Measurements from ENCODE around the gene ODF2L. TPM values are rescaled to one million over a fixed set of nuclear protein-coding genes. Genes with fewer than 3 reads are reported as not detected.
A peak's percentile ranks its signal among the peaks of the same experiment; 100 is the strongest.

ODF2L gene
- total and polyA plus RNA-seq, 9 of the 15 experiments (the other 6 are each of a cell fraction or from before 2014, with no cell fraction given), result 2.2 to 6.0 (median 4.7) TPM

DNA sequence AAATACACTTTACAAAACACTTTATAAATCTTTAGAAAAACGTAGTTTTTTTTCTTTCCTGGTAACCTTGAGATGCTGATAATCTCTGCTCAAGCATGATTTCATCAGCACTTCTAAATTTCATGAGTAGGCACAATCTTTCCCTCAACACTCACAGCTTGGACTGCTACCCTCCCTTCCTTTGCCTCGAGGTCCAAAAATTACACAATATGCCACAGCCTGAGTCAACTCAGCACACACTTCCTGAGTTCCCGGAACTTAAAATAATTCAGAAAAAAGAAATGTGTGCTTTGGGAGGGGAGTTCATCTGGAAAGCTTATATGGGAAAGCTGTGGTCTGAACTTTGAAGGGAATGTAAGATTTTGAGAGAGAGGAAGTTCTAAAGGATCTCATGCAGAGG is 33.7 kb upstream of the ODF2L start:
- ATAC-seq, result peak; percentile 82
- peak; percentile 16 for TF ChIP-seq MEIS2 (IDR thresholded peaks at IDR 0.05; ENCODE audit: partially characterized antibody)
- no peak for TF ChIP-seq FOXJ2 (tag; IDR thresholded peaks at IDR 0.05)
- no peak for TF ChIP-seq ZNF398 (CRISPR knock-in tag; IDR thresholded peaks at IDR 0.05)
- TF ChIP-seq COPS2 (conservative IDR thresholded peaks at IDR 0.05), result no peak
- TF ChIP-seq ARID1B (IDR thresholded peaks at IDR 0.05), result peak; percentile 56
- TF ChIP-seq MAFK (IDR thresholded peaks at IDR 0.05; ENCODE audit: low read length), result peak; percentile 71; the same call in 1 of the 2 replicates
- TF ChIP-seq MAFG (tag; conservative IDR thresholded peaks at IDR 0.05), result peak; percentile 74
- TF ChIP-seq, protein P1, sequence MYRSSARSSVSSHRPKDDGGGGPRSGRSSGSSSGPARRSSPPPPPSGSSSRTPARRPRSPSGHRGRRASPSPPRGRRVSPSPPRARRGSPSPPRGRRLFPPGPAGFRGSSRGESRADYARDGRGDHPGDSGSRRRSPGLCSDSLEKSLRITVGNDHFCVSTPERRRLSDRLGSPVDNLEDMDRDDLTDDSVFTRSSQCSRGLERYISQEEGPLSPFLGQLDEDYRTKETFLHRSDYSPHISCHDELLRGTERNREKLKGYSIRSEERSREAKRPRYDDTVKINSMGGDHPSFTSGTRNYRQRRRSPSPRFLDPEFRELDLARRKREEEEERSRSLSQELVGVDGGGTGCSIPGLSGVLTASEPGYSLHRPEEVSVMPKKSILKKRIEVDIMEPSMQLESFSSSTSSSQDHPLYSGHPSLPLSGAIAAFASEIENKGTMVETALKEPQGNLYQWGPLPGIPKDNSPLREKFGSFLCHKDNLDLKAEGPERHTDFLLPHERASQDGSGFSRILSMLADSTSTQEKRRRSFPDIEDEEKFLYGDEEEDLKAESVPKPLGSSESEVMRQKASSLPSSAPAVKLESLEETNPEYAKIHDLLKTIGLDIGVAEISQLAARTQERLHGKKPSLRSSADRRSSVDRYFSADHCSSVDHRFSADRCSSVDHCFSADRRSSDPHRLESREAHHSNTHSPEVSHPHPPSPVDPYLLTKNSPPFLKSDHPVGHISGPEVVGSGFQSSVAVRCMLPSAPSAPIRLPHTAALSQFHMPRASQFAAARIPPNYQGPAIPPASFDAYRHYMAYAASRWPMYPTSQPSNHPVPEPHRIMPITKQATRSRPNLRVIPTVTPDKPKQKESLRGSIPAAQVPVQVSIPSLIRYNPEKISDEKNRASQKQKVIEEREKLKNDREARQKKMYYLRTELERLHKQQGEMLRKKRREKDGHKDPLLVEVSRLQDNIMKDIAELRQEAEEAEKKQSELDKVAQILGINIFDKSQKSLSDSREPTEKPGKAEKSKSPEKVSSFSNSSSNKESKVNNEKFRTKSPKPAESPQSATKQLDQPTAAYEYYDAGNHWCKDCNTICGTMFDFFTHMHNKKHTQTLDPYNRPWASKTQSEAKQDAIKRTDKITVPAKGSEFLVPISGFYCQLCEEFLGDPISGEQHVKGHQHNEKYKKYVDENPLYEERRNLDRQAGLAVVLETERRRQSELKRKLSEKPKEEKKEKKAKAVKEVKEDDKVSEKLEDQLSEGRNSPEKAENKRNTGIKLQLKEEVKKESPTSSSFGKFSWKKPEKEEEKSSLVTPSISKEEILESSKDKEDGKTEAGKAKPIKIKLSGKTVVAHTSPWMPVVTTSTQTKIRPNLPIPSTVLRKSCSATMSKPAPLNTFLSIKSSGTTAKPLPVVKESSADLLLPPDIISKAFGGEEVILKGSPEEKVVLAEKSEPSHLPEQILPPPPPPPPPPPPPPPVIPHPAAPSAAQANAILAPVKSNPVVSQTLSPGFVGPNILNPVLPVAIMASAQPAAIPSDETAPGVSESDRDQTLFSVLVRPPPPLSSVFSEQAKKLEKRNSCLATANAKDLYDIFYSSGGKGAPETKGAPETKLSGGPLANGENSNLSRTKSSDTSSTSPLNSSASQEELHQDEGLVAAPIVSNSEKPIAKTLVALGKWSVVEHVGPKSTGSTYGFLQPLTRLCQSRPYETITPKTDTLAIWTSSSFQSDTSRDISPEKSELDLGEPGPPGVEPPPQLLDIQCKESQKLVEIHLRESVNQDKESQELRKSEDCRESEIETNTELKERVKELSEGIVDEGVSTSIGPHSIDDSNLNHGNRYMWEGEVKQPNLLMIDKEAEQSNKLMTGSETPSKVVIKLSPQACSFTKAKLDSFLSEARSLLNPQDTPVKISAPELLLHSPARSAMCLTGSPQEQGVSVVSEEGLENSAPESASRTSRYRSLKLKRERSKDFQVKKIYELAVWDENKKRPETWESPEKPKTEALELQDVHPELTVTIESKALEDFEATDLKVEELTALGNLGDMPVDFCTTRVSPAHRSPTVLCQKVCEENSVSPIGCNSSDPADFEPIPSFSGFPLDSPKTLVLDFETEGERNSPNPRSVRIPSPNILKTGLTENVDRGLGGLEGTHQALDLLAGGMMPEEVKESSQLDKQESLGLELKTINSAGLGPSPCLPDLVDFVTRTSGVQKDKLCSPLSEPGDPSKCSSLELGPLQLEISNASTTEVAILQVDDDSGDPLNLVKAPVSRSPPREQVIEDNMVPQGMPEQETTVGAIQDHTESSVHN (IDR thresholded peaks at IDR 0.05; ENCODE audit: borderline replicate concordance in 1 of 2, low read depth in 1 of 2), result 0 out of 4 replicates have a peak, but pooled peaks of 1 of the 2 experiments have one; percentile 35
- TF ChIP-seq DPF2 (IDR thresholded peaks at IDR 0.05), result peak; percentile 59; the same call in 1 of the 2 replicates
- TF ChIP-seq ZNF316 (IDR thresholded peaks at IDR 0.05), result peak; percentile 95
- TF ChIP-seq SMARCE1 (IDR thresholded peaks at IDR 0.05), result peak; percentile 44; the same call in 1 of the 2 replicates
- no peak for TF ChIP-seq STAG1 (CRISPR knock-in tag; IDR thresholded peaks at IDR 0.05; ENCODE audit: borderline replicate concordance)

More for the DNA sequence above, 33.7 kb upstream of the ODF2L start:
- Histone ChIP-seq H4K20me1 (replicated peaks; ENCODE audit: control insufficient read depth, insufficient read depth, low read length) (no peaks in the 10 kb centered on the region), H3K27ac (ENCODE audit: extremely low read depth, low read depth, low read length) (peak overlapping the region; percentile 28; the same call in 1 of the 3 replicates), H3K36me3 (ENCODE audit: control insufficient read depth, insufficient read depth, low read length) (no peaks in the 10 kb centered on the region), H2AFZ (ENCODE audit: low read depth, low read length) (peak overlapping the region; percentile 25; the same call in 1 of the 2 replicates), H3K4me1 (replicated peaks in 1 of 2; ENCODE audit: control insufficient read depth in 2 of 2, insufficient read depth in 2 of 2, low read length in 2 of 2) (no peaks in the 10 kb centered on the region; a peak in 1 of 5 replicates), H3K4me3 (no peak overlapping the region), H3K9ac (ENCODE audit: insufficient read depth in 1 of 2, low read depth in 2 of 2, low read length in 2 of 2) (no peak overlapping the region), H3K9me3 (replicated peaks; ENCODE audit: control insufficient read depth, insufficient read depth, low read depth, low read length) (no peaks in the 10 kb centered on the region), H3K27me3 (ENCODE audit: control insufficient read depth in 2 of 2, insufficient read depth in 2 of 2, low read length in 2 of 2) (no peaks in the 10 kb centered on the region; a peak in 1 of 5 replicates), H3K9me1 (ENCODE audit: control insufficient read depth, insufficient read depth, low read length) (no peaks in the 10 kb centered on the region), H3K79me2 (ENCODE audit: control insufficient read depth, insufficient read depth, low read length) (no peaks in the 10 kb centered on the region), H3K4me2 (ENCODE audit: insufficient read depth, low read length) (no peak overlapping the region)
- no TSS peak for BruUV-seq (replicated peaks)
- POLR2A ChIA-PET, result interaction anchor here (1.0 to 1.5 kb wide), 5 partner anchors 9 to 30 kb away, joined by 3 to 4 read pairs (median 3); no protein-coding TSS in a partner anchor
- peak in 1 of 4 experiments; percentile 25 for DNase-seq (ENCODE audit: extremely low read depth in 1 of 4, low spot score in 3 of 4)
- in situ Hi-C loops (cut with MboI), result no loop called here
- 8% methylated on average over 3 of the region's 3 CpGs for WGBS (ENCODE audit: insufficient coverage, low coverage, missing lambda C conversion rate)
- FAIRE-seq, result no peak
- CTCF ChIA-PET (ENCODE audit: low intra/inter-chr PET ratio), result no interaction called here
- intact Hi-C loops (cut with micrococcal nuclease), result no loop called here
